ENCODE results near the gene TMEM200C. TPM values are rescaled to one million over a fixed set of nuclear protein-coding genes. Genes with fewer than 3 reads are reported as not detected.

TMEM200C gene
- total RNA-seq, 1 donor from 2014 or later = 0.85 TPM

DNA sequence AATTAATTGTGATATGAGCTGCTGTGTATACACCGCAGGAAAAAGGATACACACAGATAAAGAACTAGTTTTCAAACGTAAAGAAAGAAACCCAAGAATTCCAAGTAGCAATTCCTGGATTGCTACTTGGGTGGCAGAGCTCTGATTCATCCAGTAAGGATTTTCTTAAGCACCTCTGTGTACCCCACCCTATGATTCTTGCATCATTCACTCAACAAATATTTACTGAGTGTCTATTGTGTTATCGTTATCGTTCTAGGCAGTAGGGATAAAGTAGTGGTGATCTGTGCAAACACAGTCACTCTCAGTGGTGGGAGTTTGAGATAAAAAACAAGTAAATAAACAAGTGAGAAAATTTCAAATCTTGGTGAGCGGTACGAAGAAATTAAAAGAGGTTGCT lies 4.9 kb upstream of the TMEM200C start:
- no peak for TF ChIP-seq CTCF (IDR thresholded peaks at IDR 0.05; ENCODE audit: unreplicated experiment)

DNA sequence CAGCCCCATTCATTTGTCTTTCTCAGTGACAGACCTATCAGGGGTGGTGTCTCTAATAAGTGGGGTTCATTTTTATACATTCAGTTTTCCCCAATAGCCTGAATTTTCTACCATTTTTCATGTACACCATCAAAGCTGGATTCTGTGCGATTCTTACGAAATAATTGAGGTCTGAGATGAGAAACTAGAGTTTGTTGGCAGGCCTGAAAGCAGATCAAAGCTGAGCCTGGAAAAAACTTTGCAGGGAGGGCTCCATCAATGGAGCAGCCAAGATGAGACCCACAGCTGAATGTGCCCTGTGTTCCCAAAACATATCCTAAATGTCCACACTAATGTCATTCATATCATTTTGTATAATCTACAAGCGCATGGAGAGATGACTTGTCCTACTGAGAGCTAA lies 4.5 kb upstream of the TMEM200C start:
- Mint-ChIP-seq H3K4me3 (ENCODE audit: unreplicated experiment) (no peak overlapping the region), H3K36me3 (ENCODE audit: low read depth, unreplicated experiment) (no peaks in the 10 kb centered on the region), H3K27ac (ENCODE audit: unreplicated experiment) (no peak overlapping the region), H3K27me3 (ENCODE audit: unreplicated experiment) (peaks cover 2% of the 10 kb centered on the region), H3K9me3 (ENCODE audit: unreplicated experiment) (no peaks in the 10 kb centered on the region), H3K4me1 (ENCODE audit: unreplicated experiment) (no peaks in the 10 kb centered on the region)
- no peak for TF ChIP-seq CTCF (IDR thresholded peaks at IDR 0.05; ENCODE audit: unreplicated experiment)
- no peak for DNase-seq (ENCODE audit: low spot score)

More for the DNA sequence above, 4.9 kb upstream of the TMEM200C start:
- no peaks in the 10 kb centered on the region for H3K9me3 Mint-ChIP-seq (ENCODE audit: unreplicated experiment)
- H3K36me3 Mint-ChIP-seq (ENCODE audit: low read depth, unreplicated experiment) = no peaks in the 10 kb centered on the region
- H3K4me1 Mint-ChIP-seq (ENCODE audit: unreplicated experiment) = no peaks in the 10 kb centered on the region
- no peak overlapping the region for H3K27ac Mint-ChIP-seq (ENCODE audit: unreplicated experiment)
- DNase-seq (ENCODE audit: low spot score) = no peak
- no peak overlapping the region for H3K4me3 Mint-ChIP-seq (ENCODE audit: unreplicated experiment)
- H3K27me3 Mint-ChIP-seq (ENCODE audit: unreplicated experiment) = peaks cover 2% of the 10 kb centered on the region

DNA sequence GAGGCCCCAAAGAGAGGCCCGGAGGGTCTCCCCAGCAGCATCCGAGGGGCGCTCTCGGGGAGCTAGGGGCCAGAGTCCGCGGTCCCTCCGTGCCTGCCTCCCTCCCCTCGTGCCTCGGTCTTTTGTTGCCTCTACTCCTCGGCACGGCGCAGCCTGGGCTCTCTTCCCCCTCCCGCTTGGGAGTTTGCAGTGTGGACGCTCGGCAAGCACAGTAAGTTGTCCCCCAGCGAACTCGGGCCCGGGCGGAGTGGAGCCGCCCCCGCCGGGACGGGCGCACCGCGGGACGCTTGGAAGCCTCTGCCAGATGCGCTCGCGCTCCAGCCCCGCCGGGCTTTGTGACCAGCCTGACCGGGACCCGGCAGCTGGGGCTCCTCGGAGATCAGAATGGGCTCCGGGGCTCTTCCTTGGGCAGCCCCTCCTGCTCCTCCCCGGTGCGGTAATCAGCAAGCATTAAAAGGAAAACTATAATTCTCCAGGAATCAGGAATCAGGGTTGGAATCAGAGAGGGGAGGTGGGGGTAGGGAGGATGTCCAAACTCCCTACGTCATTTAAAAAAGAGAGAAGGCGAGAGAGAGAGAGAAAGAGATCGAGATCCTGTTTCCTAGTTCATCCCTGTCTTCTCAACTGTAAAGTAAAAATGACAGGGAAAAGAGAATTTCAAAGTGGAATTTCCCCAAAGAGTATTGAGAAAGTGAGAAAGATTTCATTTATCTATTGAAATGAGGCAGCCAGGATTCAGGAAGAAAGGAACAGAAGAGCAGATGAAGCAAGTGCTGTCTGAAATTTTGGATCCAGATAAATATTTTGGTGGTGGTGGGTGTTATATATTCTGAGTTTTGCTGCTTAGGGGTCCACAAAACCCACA lies 786 bp upstream of the TMEM200C start:
- H3K27ac Mint-ChIP-seq (ENCODE audit: unreplicated experiment) = no peak overlapping the region

GRCh38 chr18:5894611-5895298 lies 567 bp downstream of the TMEM200C start:
- Mint-ChIP-seq H3K4me1 (ENCODE audit: unreplicated experiment) (no peaks in the 10 kb centered on the region), H3K27ac (ENCODE audit: unreplicated experiment) (no peak overlapping the region), H3K27me3 (ENCODE audit: unreplicated experiment) (peaks cover 18% of the 10 kb centered on the region)

More for the DNA sequence above, 786 bp upstream of the TMEM200C start:
- DNase-seq (ENCODE audit: low spot score) = peak; percentile 59
- Mint-ChIP-seq H3K4me3 (ENCODE audit: unreplicated experiment) (peak overlapping the region; percentile 83), H3K9me3 (ENCODE audit: unreplicated experiment) (no peaks in the 10 kb centered on the region), H3K4me1 (ENCODE audit: unreplicated experiment) (no peaks in the 10 kb centered on the region), H3K36me3 (ENCODE audit: low read depth, unreplicated experiment) (no peaks in the 10 kb centered on the region), H3K27me3 (ENCODE audit: unreplicated experiment) (peaks cover 15% of the 10 kb centered on the region)
- TF ChIP-seq CTCF (IDR thresholded peaks at IDR 0.05; ENCODE audit: unreplicated experiment) = no peak

More at GRCh38 chr18:5894611-5895298, 567 bp downstream of the TMEM200C start:
- peak overlapping the region; percentile 15 for H3K4me3 Mint-ChIP-seq (ENCODE audit: unreplicated experiment)
- H3K9me3 Mint-ChIP-seq (ENCODE audit: unreplicated experiment) = no peaks in the 10 kb centered on the region
- no peak for TF ChIP-seq CTCF (IDR thresholded peaks at IDR 0.05; ENCODE audit: unreplicated experiment)
- H3K36me3 Mint-ChIP-seq (ENCODE audit: low read depth, unreplicated experiment) = no peaks in the 10 kb centered on the region
- DNase-seq (ENCODE audit: low spot score) = peak; percentile 28

Data from endothelial cell (in vitro differentiated cells).